NCI-H345 treated with DMSO at 0.1 percent for 48 hours (cell line): ENCODE data around the gene RAB6B.
"Not testable (repeated sequence)": the region's sequence is repeated elsewhere in the genome, so short reads cannot be mapped to it uniquely, and the experiment has no call there.

Experiments used
- DNase-seq: peaks from one replicate; lab custom pipeline; 2025; ENCODE audit not compliant: unreplicated experiment; lab: John Stamatoyannopoulos, UW

The RAB6B gene

DNA sequence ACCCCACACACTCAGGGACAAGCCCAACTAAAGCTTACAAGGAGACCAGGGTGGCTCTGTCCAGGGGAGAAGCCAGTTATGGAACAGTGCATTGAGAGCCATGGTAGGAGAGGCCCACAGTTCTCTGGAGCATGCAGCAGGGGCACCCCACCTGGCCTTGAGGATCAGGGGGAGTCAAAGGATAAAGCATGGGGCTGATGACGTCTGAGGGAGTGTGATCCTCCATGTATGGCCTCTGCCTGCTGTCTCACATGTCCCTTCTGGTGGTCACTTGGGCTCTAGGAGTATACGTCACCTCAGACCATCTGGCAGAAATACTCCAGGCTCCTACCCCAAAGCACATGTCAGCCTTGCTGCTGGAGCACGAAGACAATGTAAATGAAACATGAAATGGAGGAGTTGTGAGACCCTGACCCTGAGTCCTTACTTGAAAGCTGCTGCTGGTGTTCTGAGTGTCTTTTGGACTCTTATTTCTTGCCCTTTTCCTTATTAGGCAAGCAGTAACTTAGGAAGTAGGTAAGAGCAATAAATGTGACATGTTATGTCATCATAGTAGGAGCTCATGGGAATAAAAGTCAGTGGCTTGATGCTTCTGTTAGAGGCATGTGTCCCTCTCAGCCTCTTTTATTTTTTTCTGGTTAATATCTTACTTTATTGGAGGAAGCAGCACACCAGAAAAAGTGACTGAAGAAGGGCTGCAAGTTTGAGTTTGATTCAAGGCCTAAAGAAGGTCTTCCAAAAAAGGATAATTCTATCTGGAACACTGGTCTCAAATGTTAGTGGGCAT, 74.6 kb downstream of the RAB6B start:
- no peak for DNase-seq

GRCh38 chr3:133820129-133820528, 75.6 kb downstream of the RAB6B start:
- no peak for DNase-seq

DNA sequence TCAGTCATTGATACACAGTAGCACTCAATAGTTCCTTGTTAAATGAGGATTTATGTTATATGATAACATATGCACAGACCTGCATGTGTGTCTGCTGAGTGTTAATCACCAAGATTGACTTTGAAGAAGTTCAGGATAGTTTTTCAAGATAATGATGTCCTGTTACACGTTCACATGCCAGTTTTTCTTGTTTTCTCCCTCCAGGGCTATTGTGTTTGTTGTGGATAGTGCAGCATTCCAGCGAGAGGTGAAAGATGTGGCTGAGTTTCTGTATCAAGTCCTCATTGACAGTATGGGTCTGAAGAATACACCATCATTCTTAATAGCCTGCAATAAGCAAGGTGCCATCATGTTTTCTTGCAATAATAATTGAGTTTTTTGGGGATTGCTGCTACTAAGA, 80.3 kb downstream of the RAB6B start:
- no peak for DNase-seq

GRCh38 chr3:133812872-133813271, 82.8 kb downstream of the RAB6B start:
- DNase-seq: no peak

DNA sequence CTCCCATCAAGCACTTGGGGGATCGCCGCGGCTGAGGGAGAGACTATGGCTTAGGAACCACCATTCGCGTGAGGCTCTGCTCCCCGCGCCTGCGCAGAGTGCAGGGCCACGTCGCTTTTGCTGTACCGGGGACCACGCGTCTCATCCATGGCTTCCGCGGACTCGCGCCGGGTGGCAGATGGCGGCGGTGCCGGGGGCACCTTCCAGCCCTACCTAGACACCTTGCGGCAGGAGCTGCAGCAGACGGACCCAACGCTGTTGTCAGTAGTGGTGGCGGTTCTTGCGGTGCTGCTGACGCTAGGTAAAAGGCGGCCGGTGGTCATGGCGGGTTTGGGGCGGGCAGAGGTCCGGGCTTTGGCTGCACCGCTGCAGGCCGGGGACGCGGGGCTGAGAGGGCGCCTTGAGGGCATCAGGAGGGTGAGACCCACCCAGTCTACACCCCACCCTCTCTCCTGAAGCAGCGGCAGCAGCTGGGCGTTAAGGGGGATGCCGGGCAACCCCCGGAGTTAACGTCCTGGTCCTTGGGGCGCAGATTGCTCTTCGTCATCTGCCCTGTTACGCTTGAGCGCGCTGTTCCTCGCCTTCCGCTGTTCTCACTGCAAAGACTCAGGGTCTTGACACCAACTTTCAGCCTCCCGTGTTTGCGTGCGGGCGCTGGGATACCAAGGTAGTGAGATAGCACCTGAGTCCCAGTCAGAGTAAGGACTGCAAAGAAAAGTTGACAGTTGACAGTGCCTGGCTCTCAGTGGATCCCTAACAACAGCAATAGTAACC, 89.8 kb downstream of the RAB6B start, which contains the start of gene SRPRB:
TSS of gene SRPRB (plus strand) at position 114 of the 774 bp plus-strand sequence. CDS start at position 148, 34 bp downstream.
- peak; percentile 76 for DNase-seq

DNA sequence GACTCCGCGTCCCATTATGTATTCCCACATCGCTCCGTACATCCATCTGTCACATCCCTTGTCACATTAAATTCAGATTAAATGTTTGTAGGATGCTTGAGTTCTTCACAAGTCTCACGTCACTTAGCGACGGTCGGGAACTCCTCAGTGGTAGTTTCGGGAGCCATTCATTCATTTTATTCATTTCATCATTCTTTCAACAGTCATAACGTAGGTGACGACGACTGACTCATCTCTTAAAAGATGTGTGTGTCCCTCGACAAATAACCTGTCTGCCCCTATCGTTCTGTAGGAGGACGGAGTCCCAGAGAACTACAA, 90.3 kb downstream of the RAB6B start:
- no peak for DNase-seq

GRCh38 chr3:133804896-133805295, 90.8 kb downstream of the RAB6B start:
- no peak for DNase-seq

GRCh38 chr3:133803469-133803868, 92.2 kb downstream of the RAB6B start:
- DNase-seq: no peak

GRCh38 chr3:133799794-133800585, 95.7 kb downstream of the RAB6B start:
- no peak for DNase-seq

- DNase-seq: no peak
These were observed 98.1 kb downstream of the RAB6B start for GRCh38 chr3:133797396-133798105.

- DNase-seq: no peak
These were observed 103.4 kb downstream of the RAB6B start for GRCh38 chr3:133792171-133792763.

DNA sequence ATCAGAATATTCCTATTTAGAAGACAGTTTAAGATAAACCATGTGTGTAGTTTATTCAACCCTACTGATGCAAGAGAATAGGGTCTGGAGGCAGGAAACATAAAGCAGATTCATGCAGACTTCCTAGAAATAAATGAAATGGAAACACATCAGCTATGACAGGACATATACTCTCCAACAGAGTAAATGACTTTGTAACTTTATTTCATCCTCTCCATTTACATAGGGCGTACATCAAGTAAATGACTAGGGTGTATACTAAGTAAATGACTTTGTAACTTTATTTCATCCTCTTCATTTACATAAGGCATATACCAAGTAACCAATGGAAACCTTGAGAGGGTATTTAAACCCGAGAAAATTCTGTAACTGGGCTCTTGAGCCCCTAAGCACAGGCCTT, 107.7 kb downstream of the RAB6B start:
- DNase-seq: no peak

DNA sequence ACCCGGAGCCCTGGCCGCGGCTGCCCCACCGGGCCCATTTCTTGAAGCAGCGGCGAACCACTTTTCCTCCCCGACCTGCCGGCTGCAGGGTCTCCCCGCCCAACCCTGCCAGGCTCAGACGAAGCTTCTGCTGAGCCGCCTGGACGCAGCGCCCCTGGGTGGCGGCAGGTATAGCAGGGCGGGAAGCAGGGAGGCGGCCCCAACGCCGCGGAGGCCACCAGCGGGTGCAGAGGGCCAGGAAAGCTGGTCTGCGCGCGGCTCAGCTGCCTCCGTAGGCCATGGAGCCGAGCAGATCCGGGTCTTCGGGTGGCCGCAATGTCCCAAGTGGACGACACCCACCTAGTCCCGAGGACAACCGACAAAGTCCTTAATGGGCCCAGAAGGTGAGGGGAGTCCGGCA, 111.9 kb downstream of the RAB6B start:
- no peak for DNase-seq

DNA sequence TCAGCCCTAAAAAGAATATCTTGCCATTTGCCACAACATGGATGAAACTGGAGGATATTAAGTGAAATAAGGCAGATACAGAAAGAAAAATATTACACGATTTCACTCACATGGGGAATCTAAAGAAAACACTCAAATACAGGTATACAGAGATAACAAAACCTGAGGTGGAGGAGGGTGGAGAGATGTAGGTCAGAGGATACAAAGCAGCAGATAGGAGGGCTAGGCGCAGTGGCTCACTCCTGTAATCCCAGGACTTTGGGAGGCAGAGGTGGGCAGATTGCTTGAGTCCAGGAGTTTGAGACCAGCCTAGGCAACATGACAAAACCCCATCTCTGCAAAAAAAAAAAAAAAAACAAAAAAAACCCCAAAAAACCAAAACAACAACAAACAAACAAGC, 113.2 kb downstream of the RAB6B start:
- DNase-seq: no peak

DNA sequence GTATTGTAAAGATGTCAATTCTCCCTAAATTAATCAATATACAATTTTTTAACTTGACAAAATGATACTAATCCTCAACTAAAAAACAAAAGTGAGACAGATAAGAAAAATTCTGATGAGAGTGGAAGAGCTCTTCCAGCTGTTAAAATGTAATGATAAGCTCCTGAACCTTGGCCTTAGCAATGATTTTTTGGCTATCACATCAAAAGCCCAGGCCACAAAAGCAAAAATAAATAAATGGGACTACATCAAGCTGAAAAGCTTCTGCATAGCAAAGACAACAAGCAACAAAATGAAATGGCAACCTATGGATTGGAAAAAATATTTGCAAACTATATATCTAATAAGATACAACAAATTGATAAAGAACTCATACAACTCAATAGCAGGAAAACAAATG, 114.1 kb downstream of the RAB6B start:
- no peak for DNase-seq

DNA sequence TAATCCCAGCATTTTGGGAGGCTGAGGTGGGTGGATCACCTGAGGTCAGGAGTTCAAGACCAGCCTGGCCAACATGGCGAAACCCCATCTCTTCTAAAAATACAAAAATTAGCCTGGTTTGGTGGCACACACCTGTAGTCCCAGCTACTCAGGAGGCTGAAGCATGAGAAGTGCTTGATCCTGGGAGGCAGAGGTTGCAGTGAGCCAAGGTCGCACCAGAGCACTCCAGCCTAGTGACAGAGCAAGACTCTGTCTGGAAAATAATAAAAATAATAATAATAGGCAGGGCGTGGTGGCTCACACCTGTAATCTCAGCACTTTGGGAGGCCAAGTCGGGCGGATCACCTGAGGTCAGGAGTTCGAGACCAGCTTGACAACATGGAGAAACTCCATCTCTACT, 114.9 kb downstream of the RAB6B start:
- not testable (repeated sequence) for DNase-seq

DNA sequence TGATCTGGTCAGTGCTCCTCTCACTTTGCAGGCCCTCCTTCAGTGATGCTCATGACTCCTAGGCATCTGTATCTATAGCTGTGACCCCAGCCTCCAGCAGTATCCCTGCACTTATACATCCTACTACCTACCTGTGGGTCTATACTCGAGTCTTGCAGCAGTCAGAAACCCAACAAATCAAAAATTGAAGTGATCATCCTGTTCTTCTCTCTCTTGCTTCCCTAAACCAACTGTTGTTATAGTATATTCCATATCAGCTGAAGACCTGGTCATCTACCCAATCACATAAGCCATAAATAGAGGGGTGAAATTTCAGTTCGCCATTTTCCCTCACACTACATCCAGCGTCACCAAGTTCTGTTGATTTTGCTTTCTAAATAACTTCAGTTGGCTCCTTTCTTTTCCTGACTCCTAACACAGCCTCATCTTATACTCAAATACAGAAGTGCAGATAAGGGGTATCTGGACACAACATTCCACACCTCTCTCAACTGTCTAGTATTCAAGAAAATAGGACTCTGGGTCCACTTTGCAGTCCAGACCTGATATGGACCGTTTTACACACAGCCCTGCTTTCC, 116.0 kb downstream of the RAB6B start:
- no peak for DNase-seq

DNA sequence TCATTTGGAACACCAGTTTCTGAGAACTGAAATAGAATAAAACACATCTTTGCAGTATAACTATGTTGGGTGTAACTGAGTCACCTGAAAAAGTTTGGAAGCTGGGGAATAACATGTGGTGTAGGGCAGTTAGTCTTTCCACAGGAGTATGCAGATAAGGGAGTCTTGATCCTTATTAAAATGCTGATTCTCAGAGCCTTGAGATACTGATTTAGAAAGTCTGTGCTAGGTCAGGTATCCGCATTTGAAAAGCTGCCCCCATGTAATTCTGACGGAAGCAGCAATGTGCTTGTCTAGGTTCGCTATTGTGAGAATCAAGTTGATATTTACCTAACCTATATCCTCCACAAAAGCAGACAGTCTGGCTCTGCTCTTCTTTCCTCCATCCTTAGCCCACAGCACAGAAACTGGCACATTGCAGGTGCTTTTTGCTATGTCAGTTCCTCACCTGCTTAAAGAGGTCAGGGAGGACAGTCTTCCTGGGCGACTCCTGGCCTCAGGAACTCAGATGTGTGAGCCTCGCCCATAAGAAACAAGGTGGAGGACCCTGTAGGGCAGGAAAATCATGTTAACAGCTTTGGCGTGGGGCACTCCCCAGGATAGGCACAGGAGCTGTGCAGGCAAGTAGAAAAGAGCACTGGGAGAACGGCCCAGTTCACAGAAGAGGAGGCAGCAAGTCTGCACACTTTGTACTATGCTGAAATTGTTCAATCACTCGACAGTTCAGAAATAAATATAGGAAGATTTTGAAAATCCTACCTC, 117.7 kb downstream of the RAB6B start:
- DNase-seq: no peak

GRCh38 chr3:133776794-133777438, 118.8 kb downstream of the RAB6B start:
- no peak for DNase-seq
